ENCODE measurements around the gene CHAT.

CHAT gene

DNA sequence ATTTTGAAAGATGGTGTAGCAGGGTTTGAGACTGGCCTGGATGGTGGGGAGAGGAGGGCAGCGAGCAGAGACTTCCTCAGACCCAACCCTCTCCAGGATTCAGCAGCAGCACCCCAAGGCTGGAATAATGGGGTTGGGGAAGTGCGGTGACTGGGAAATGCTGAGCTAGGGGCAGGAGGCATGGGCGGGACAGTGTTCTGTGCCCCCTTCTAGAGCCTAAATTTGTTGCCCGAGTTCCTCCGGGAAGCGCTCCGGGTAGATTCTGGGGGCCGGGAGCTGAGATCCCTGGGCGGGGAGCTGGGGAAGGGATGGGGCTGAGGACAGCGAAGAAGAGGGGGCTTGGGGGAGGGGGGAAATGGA lies at the start of gene CHAT:
CHAT (plus strand) TSS at position 156 of the 360 bp plus-strand sequence; CDS start at position 309, 153 bp downstream.
- no peak for DNase-seq (ENCODE audit: low spot score)

DNA sequence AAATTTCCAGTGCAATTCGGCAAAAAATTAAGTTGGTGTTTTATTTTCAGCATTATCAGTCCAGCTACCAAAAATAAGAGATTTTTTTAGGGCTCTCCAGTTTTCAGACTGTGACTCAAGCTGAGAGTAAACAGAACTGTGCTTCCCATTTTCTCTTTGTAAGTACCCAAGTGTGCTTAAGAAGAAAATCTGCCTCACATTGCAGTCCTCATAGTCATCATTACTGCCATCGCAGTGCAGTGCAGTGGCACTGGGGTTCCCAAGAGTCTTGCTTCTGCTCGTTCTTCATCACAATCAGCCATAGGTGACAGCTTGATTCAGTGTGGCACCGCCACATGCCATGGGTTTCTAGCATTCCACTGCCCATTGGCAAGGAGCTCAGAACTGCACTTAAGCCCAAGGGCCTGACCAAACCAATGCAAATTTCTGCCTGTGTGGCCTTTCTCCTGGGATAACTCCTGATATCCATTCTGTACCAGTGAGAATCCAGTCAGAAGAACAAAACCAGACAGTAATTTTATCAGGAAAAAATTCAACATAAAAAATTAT lies 49.3 kb upstream of the CHAT start:
- DNase-seq (ENCODE audit: low spot score) = no peak

DNA sequence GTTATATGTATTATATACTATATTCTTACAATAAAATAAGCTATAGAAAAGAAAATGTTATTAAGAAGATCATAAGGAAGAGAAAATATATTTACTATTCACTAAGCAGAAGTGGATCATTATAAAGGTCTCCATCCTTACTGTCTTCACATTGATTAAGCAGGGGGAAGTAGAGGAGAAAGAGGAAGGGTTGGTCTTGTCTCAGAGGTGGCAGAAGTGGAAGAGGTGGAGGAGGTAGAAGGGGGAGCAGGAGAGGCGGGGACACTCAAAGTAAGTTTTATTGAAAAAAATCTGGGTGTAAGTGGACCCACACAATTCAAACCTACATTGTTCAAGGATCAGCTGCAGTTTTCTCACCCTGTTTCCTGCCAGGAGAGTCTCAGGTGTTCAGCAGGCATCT lies 46.0 kb upstream of the CHAT start:
- no peak for DNase-seq (ENCODE audit: low spot score)

DNA sequence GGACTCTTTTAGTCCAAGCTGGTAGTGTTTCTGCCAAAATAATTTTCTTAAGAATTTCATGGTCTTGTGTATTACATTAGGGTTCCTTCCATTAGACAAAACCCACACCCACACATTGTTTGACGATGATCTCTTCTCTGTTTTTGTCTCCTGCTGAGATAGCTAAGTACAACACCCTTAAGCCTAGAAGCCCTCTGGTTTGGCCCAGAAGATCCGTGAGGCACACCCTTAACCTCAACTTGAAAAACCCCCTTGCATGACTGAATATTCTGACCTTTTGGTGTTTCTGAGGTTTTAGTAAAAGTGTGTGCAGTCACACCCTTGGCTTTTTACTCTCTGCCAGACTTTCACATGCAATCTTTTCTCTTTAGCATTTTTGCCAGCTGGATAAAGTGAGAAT lies 45.6 kb upstream of the CHAT start:
- DNase-seq (ENCODE audit: low spot score) = no peak

DNA sequence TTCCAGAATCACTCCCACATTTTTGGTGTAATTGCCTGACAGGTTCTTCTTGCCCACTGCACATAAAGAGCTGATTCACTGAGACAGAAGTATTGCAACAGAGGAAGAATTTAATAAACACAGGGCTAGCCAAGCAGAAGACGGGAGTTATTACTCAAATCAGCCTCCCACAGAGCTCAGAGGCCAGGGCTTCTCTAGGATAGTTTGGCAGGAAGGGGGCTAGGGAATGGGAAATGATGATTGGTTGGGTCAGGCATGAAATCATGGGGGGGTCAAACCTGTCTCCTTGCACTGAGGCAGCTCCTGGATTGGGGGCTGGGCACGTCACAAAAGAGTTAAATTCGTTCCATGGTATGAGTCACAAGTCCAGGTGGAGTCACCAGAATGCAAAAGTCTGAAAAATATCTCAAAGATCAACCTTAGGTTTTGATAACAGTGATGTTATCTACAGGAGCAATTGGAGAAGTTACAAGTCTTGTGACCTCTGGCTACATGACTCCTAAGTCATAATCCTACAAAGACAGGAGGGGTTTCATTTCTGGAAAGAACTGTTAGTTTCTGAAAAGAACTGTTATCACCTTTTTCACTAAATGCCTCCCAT lies 44.7 kb upstream of the CHAT start:
- no peak for DNase-seq (ENCODE audit: low spot score)

DNA sequence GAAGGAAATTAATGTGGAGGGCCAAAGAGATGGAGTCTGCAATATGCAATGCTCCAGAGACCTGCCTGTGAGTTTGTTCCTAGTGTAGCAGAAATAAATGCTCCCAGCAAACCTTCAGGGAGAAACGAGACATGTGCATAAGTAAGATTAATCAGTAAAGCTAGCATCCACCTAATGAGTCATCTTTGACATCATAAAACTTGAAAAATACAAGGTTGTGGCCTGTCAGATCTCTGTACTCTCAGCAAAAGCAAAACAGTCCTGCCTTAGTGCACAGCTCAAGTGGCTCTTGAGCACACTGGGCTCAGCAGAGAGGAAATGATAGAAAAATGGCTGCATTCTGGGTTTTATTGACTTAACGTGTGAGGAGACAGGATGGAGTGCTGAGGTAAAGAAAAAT lies 42.4 kb upstream of the CHAT start:
- no peak for DNase-seq (ENCODE audit: low spot score)

DNA sequence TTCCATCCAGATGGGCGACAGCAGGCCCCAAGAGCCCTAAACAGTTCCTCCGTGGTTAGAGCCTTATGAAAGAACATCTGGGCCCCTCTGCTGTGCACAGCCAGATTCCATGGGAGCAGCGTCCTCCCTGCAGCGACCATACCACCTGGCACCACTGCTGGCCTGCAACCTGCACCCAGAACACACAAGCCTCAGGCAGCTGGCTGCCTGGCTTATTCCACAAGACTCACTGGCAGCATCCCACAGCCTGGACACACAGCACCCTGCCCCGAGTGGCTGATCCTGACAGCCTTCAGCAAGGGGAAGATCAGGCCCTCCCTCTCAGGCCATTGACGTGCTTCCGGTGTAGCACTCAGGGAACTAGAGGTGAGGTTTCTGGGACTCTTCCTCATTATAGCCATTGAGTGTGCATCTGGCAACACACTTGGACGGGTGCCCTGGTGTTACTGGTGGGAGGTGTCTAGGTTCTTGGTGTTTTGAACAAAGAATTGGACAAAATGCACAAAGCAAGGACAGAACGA lies 41.2 kb upstream of the CHAT start:
- no peak for DNase-seq (ENCODE audit: low spot score)

DNA sequence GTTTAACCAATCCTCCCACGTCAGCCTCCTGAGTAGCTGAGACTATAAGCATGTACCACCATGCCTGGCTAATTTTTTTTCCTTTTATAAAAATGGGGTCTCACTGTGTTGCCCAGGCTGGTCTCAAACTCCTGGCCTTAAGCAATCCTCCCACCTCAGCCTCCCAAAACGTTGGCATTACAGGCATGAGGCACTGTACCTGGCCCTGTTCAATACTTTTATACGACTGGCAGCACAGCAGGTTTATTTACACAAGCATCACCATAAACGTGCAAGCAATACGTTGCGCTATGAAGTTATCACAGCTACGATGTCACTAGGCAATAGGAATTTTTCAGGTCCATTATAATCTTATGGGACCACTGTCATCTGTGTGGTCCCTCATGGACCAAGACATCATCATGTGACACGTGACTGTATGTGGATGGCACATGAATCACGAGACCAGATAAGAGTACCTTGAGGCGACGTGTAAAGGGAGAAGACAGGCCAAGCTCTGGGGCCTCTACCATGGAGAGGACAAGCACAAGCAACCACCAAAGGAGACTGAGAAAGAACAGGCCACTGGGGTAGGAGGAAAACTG lies 38.3 kb upstream of the CHAT start:
- DNase-seq (ENCODE audit: low spot score) = no peak

DNA sequence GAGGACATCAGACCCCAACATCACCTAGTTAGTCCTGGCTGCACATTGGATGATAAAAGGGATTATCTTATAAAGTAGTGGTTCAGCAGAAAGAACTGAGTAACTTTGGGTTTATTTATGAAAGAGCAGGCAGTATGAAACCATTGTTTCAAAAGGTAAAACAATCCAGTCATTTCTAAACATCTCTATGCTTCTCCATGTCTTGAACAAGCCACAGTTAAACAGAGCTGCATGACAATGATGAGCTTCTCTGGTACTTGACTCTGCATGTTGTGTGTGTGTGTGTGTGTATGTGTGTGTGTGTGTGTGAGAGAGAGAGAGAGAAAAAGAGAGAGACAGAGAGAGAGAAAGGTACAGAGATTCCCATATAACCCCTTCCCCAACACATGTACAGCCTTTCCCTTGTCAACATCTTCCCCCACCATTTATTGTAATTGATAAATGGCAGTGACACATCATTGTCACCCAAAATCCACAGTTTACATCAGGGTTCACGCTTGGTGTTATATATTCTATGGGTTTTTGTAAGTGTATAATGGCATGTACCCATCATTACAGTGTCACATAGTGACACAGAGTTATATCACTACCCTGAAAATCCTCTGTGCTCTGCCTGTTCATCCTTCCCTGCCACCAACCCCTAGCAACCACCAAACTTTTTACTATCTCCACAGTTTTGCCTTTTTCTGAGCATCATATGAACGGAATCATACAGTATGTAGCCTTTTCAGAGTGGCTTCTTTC lies 36.5 kb upstream of the CHAT start:
- DNase-seq (ENCODE audit: low spot score) = no peak

DNA sequence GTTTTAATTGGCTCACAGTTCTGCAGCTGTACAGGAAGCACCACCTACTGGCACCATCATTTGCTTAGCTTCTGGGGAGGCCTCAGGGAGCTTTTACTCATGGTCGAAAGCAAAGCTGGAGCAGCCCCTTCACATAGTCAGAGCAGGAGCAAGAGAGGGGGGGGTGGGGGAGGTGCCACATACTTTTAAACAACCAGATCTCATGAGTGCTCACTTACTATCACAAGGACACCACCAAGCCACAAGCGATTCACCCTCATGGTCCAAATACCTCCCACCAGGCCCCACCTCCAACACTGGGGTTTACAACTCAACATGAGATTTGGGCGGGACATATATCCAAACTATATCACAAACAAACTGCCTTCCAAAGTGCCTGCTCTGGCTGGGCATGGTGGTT lies 35.4 kb upstream of the CHAT start:
- DNase-seq (ENCODE audit: low spot score) = no peak

DNA sequence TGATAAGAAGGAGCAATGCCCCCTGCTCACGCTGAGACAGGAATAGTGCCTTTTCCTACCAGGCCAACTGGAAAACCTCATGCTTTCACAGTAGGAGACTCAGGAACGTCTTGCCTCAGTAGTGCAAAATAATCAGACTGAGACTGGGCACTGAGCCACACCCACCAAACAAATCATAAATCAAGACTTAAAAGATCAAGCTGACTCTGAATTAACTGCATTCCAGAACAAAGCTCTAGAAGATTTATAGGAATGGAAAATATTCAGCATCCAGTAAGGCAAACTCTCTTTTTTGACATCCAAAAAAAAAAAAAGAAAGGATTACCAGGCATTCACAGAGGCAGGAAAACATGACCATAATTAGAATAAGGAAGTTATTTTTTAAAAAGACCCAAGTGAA lies 34.2 kb upstream of the CHAT start:
- no peak for DNase-seq (ENCODE audit: low spot score)

DNA sequence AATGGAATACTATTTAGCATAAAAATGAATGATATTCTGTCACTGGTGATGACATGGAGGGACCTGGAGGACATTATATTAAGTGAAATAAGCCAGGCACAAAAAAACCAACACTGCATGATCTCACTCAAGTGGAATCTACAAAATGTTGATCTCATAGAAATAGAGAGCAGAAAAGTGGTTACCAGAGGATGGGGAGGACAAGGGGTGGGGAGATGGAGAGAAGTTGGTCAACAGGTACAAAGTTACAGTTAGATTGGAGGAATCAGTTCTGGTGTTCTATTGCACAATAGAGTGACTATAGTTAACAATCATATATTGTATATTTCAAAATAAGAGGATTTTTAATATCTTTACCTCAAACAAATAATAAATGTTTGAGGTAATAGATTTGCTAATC lies 28.4 kb upstream of the CHAT start:
- DNase-seq (ENCODE audit: low spot score) = no peak

DNA sequence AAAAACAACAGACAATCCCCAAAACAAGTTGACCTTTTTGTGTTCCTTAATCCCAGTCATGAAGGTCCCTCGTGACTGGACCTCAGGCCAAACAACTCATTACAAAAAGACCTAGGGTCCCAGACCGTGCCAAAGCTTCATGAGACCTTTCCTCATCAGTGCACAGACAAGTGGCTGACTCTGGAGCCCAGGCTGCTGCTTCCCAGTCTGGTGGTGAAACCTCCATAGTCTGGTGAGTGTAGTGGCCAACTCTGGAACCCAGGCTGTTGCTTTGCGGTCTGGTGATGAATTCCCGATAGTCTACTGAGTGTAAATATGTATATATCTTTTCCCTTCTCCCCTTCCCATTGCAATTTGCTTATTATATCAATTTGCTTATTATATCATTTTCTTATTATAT lies 25.9 kb upstream of the CHAT start:
- no peak for DNase-seq (ENCODE audit: low spot score)

DNA sequence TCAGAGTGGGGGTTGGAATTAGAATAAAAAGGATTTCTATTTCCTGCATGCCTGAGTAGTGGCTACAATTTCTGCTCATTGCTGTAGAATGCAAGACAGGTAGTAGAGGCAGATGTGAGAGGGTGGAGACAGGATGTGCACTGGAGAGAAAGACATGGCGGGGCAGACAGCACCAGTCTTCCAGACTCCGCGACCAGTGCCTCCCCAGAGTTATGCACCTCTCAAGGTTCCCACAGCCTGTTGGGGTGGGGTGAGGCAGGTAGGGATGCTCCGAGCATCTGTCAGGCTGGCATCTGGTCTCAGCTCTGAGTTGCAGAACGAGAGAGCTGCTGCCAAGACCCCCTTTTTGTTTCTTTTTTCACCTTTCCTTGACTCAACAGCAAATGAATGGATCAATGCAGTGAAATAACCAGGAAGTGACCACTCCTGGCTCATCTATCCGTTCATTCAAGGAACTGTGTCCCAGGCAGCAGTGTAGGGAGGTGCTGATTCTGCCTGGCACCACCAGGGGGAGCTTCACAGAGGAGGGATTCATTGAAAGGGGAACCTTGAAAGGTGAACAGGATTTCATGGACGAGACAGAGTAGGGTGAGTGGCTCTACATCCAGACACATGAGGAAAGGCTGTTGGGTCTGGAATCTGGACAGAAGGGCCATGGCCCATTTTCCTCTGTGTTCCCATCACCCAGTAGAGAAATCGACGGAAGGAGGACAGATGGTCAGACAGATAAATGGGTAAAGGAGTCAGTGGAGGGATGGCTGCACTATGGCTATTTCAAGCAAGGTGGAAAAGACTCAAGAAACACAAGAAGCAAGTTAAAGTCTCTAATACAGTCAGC lies 20.9 kb upstream of the CHAT start:
- DNase-seq (ENCODE audit: low spot score) = peak; percentile 85

DNA sequence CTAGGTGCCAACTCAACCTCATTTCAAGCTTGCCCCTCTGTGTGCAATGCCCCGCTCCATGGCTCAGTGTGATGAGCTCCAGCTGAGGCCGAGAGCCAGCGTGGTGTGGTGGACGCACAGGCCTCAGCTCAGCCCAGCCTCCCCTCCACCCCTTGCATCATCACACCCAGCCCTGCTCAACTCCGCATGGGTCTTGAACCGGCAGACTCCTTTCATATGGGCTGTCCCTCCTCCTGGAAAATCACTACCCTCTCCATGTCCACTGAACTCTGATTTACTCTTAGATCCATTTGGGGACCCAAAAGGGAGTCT lies 20.3 kb upstream of the CHAT start:
- DNase-seq (ENCODE audit: low spot score) = peak; percentile 38

DNA sequence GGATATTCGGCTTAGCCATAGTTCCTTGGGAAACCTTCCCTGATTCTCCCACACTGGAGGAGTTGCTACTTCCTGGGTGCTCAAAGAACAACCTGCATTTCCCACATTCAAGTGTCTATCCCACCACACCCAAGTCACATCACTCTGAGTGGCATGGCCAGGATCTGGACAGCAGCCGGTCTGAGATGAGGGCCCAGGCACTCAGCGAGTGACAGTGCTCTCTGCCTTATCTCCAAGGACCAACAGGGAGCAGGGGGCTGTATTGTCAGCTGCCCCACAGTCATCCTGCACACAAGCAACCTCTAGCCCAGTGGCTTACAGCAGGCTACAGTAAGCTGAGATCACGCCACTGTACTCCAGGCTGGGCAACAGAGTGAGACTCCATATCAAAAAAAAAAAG lies 19.8 kb upstream of the CHAT start:
- DNase-seq (ENCODE audit: low spot score) = peak; percentile 35

DNA sequence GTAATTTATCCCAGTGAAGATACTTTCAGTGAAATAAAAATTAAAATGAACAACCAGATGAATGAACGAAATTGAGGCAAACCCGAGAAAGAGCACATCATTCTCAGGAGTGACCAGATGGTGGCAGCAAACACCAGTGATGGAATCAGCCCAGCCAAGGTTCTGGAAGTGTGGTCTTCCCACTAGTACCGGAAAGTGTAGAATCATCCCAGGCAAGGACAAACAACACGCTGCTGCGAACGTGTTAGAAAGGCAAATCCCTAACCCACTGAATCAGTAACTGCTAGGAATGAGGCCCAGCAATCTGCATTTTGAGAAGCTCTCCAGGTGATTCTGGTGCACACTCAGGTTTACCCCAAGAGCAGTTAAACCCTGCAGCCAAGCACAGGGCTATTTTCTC lies 19.2 kb upstream of the CHAT start:
- DNase-seq (ENCODE audit: low spot score) = peak; percentile 83

DNA sequence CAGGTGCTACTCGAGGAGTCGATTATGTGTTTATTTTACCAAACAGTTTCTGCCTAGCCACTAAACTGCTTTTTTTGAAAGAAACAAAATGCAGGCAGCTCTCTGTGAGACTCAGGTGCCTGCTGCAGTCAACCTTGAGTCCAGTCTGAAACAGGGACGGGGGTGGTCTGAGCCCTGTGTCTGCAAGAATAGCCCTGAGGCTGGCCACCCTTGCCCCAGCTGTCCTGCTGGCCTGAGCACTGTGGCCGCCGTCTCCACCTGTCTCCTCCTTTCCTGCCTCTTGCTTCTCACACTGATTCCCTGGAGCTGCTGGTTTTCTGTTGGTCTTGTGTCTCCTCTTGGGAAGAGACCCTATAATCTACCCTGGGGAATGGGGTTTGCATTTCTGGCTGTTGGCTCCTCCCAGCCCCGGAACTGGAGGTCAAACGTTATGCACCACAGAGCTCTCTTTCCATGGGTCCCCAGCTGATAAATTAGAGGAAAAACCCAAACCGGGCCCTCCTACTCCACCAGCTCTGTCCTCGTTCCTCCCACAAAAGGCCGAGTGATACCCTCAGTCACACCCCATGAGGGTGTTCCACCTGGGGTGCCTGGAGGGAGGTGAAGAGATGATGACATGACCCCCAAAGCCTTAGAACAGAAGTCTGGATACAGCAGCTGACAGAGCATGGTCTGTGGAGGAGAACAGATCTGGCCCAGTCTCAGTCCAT lies 18.7 kb upstream of the CHAT start:
- DNase-seq (ENCODE audit: low spot score) = no peak

DNA sequence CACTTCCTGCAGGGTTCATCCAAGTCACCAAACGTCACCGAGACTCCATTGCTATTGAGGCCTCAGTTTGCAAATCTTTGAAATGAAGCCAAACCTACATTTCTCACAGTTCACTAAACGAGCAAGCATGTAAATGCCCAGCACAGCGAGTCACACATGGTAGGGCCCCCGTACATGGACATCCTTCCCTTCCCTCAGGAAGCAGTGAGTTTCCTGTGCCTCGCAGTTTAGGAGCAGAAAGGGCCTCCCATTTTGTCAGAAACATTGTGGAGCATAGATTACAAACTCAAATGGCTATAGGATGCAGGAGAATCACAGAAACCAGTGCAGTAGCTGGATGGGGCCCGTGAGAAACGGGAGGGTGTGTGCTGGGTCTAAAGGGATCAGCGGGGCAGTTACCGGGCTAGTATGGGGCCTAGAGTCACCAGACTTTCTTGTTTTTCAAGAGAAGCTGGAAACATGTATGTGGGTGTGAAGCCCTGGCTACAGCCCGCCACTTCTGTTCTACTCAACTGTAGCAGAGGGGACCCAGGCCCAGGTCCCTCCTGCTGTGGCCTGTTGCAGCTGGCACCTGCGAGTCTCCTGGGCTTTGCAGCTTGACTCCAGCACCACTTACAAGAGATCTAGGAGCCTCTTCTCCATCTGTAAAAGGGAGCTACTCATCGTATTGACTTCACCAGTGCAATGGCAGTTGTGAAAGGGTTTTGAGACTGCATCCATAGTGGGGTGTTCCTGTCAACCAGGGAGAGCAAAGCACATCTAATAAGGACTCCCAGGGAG lies 17.9 kb upstream of the CHAT start:
- DNase-seq (ENCODE audit: low spot score) = no peak

DNA sequence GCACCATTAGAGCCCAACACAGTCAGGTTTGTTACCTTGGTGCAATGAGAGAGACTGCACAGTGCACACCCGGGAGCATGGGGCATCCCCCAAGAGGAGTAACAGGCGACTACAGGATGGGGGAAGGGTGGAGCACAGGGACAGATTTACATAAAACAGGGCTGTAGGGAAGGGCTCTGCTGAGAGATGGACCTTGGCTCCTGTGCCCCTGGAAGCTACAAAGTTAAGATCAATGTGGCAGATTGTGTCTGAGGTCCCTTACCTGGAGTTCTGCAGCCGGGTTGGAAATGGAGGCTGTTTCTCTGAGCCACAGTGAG lies 17.4 kb upstream of the CHAT start:
- no peak for DNase-seq (ENCODE audit: low spot score)

DNA sequence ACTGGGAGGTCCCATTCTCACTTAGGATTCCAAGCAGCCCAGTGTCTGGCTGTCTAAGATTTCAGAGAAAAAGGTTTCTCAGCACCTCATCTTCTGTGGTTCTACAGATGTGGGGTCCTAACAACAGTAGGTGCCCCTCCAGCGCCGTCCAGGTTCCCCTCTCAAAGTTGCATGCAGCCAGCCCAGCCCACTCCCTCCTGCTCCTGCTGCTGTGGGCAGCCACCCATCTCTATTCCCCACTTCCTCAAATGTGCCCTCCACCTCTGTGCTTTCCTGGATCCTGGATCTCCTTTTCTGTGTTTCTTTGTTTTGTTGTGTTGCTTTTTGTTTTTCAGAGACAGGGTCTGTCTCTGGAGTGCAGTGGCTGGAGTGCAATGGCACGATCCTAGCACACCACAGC lies 17.0 kb upstream of the CHAT start:
- DNase-seq (ENCODE audit: low spot score) = no peak
